Measurements from ENCODE around the gene FSHR. TPM values are rescaled to one million over a fixed set of nuclear protein-coding genes. Genes with fewer than 3 reads are reported as not detected.
A peak's percentile ranks its signal among the peaks of the same experiment; 100 is the strongest.

FSHR gene
- polyA plus RNA-seq, 1 experiment = not detected

- Histone ChIP-seq H3K27me3 (ENCODE audit: control insufficient read depth, insufficient read depth, low read length) (0 out of 2 replicates have a peak, but pooled peaks cover 2% of the 10 kb centered on the region), H3K36me3 (ENCODE audit: control insufficient read depth, insufficient read depth, low read length) (no peaks in the 10 kb centered on the region), H3K4me3 (ENCODE audit: low read depth, low read length) (no peak overlapping the region)
- no peak for DNase-seq (ENCODE audit: low read depth)
- ChIA-PET POLR2A (no interaction called here), CTCF (interaction anchor here (0.7 to 2.4 kb wide), 10 partner anchors 8 to 1487 kb away, joined by 3 to 15 read pairs (median 6); no protein-coding TSS in a partner anchor)
- TF ChIP-seq, protein P1, sequence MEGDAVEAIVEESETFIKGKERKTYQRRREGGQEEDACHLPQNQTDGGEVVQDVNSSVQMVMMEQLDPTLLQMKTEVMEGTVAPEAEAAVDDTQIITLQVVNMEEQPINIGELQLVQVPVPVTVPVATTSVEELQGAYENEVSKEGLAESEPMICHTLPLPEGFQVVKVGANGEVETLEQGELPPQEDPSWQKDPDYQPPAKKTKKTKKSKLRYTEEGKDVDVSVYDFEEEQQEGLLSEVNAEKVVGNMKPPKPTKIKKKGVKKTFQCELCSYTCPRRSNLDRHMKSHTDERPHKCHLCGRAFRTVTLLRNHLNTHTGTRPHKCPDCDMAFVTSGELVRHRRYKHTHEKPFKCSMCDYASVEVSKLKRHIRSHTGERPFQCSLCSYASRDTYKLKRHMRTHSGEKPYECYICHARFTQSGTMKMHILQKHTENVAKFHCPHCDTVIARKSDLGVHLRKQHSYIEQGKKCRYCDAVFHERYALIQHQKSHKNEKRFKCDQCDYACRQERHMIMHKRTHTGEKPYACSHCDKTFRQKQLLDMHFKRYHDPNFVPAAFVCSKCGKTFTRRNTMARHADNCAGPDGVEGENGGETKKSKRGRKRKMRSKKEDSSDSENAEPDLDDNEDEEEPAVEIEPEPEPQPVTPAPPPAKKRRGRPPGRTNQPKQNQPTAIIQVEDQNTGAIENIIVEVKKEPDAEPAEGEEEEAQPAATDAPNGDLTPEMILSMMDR (IDR thresholded peaks at IDR 0.05; ENCODE audit: insufficient read depth, low read depth, low read length) = peak; percentile 79
These were observed 207.8 kb downstream of the FSHR start for GRCh38 chr2:48946449-48947048.

DNA sequence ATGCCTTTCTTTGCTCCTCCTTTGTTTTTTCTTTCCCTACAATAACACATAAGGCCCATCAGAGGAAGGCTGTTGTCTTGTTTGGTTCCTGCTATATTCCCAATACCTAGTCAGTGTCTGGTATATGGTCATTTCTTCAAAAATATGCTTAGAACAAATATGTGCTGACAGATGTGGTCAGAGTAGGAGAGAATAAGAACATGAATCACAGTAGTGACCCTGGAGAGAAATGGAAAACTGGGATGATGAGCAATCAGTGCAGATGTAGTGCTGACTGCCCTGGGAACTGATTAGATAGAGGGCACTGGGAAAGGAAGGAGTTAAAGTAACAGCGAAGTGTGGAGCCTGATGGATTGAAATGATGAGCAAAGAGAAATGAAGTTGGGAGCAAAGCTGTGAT lies 209.4 kb downstream of the FSHR start:
- Histone ChIP-seq H3K27me3 (ENCODE audit: control insufficient read depth, insufficient read depth, low read length) (0 out of 2 replicates have a peak, but pooled peaks cover 2% of the 10 kb centered on the region), H3K4me3 (ENCODE audit: low read depth, low read length) (no peak overlapping the region), H3K36me3 (ENCODE audit: control insufficient read depth, insufficient read depth, low read length) (no peaks in the 10 kb centered on the region)
- no peak for DNase-seq (ENCODE audit: low read depth)
- ChIA-PET POLR2A (no interaction called here), CTCF (interaction anchor here (1.2 to 2.4 kb wide), 6 partner anchors 16 to 1458 kb away, joined by 3 to 15 read pairs (median 8); no protein-coding TSS in a partner anchor)
- TF ChIP-seq, protein P1 (IDR thresholded peaks at IDR 0.05; ENCODE audit: insufficient read depth, low read depth, low read length) = no peak

DNA sequence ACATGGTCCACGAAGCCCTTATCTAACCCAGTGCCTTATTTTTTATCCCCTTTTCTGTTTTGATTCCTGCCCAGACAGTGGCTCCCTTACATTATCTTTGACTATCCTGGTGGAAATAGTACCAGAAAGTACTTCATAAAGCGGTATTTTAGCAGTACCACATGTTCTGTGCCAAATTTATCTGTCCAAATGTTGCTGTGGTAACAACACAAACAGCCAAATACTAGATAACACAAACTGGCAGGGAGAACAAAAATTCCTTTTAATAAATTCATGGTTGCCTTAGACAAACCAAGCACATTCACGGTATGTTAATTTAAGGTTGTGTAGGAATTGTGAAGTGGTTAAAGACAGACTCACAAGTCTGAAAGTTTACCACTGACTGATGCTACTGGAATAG lies 210.9 kb downstream of the FSHR start:
- no peak for DNase-seq (ENCODE audit: low read depth)
- Histone ChIP-seq H3K4me3 (ENCODE audit: low read depth, low read length) (no peak overlapping the region), H3K27me3 (ENCODE audit: control insufficient read depth, insufficient read depth, low read length) (no peaks in the 10 kb centered on the region), H3K36me3 (ENCODE audit: control insufficient read depth, insufficient read depth, low read length) (no peaks in the 10 kb centered on the region)
- CTCF ChIA-PET = no interaction called here
- TF ChIP-seq, protein P1 (IDR thresholded peaks at IDR 0.05; ENCODE audit: insufficient read depth, low read depth, low read length) = no peak
- POLR2A ChIA-PET = no interaction called here

DNA sequence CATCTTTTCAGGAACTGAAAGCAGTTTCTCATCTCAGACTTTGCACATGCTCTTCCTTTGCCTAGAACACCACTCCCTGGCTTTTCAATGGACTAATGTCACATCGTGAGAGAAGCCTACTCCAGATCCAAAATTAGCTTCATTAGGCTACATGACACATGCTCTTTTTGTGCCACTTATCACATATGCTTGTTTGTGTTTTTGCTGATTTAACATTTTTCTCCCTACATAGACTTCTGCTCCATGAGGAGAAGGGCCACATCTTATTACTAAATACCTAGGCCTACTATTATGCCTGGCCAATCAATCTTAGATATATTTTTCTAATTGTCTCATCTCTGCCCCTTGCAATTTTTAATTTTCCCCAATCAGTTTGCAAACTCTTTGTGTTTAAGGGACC lies 212.4 kb downstream of the FSHR start:
- TF ChIP-seq, protein P1 (IDR thresholded peaks at IDR 0.05; ENCODE audit: insufficient read depth, low read depth, low read length) = no peak
- CTCF ChIA-PET = no interaction called here
- H3K27me3 ChIP-seq (ENCODE audit: control insufficient read depth, insufficient read depth, low read length) = no peaks in the 10 kb centered on the region
- H3K4me3 ChIP-seq (ENCODE audit: low read depth, low read length) = no peak overlapping the region
- POLR2A ChIA-PET = no interaction called here
- no peak for DNase-seq (ENCODE audit: low read depth)
- no peaks in the 10 kb centered on the region for H3K36me3 ChIP-seq (ENCODE audit: control insufficient read depth, insufficient read depth, low read length)

DNA sequence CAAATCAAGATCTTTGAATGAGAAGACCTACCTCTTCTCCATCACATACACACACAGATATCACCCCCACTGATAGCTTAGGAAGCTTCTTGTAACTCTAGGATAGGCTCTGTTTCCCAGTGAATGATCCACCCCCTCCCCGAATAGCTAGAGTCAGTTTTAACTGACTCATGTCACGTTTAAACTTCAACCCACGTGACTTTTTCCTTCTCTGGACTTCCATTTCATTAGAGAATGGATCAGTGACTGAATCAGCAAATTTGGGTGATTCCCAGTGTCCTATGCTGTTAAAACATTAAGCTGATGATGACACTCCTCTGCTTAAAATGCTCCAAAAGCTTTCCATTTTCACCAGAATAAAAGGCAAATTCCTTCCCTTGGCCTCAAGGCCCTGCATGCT lies 212.9 kb downstream of the FSHR start:
- CTCF ChIA-PET = no interaction called here
- POLR2A ChIA-PET = no interaction called here
- no peak for DNase-seq (ENCODE audit: low read depth)
- TF ChIP-seq, protein P1 (IDR thresholded peaks at IDR 0.05; ENCODE audit: insufficient read depth, low read depth, low read length) = no peak
- Histone ChIP-seq H3K4me3 (ENCODE audit: low read depth, low read length) (no peak overlapping the region), H3K27me3 (ENCODE audit: control insufficient read depth, insufficient read depth, low read length) (no peaks in the 10 kb centered on the region), H3K36me3 (ENCODE audit: control insufficient read depth, insufficient read depth, low read length) (no peaks in the 10 kb centered on the region)

All from BJ (cell line).